Stimulated activated CD4-positive, alpha-beta T cell treated with anti-CD3 and anti-CD28 coated beads, Interleukin-2, amount 100 ng/mL, for 48 hours (primary cell): ENCODE measurements around the gene SIK1.
"Not testable (repeated sequence)": the region's sequence is repeated elsewhere in the genome, so short reads cannot be mapped to it uniquely, and the experiment has no call there.

Experiments used
- DNase-seq, 2 donors: peaks; one replicate each; pipeline ENCODE4 v3.0.0-alpha.2; 2020

Gene SIK1

DNA sequence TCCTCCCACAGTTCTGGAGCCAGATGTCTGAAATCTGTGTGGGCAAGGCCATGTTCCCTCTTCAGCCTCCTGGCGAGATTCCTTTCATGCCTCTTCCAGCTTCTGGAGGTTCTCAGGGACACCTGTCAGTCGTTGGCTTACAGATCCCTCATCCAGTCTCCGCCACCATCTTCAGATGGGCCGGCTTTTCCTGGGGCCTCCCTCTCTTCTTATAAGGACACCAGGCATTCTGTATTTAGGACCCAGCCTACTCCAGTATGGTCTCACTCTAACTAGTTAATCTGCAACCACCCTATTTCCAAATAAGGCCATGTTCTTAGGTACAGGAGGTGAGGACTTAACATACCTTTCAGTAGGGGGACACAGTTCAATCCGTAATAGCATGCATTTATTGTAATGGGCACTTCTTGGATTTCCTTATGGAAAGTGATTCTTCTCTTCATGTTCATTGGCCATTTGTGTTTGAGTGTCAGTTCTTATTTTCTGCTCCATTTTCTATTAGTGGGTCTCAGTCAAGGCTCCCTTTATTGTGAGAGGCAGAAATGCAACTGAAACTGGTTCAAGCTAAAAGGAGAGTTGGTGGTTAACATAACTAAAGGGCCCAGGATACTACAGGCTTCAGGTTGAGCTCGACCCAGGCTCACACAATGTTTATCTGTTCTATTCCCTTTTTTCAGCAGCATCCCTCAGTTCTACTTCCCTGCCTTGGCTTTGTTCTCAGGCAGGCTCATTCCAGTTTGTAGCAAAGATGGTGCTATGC, 12.6 kb upstream of the SIK1 start:
- not testable (repeated sequence) for DNase-seq

DNA sequence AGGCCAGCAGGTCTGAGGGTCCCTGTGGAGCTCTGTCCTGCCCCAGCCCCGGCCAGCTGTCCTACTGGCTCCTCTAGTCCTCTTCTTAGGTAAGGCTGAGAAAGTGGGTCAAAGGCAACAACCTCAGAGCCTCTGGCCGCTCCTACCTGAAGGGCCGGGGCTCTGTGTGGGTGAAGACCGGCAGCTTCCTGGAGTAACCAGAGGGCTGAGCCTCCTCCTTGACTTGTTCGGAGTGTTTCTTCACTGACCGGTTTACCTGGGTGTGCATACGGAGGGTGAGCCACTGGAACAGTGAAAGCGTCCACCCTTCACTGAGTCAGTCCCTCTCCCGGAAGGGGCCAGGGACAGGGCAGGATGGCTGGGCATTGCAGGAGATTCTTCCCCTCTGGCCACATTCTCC, 9.3 kb upstream of the SIK1 start:
- DNase-seq: not testable (repeated sequence)

DNA sequence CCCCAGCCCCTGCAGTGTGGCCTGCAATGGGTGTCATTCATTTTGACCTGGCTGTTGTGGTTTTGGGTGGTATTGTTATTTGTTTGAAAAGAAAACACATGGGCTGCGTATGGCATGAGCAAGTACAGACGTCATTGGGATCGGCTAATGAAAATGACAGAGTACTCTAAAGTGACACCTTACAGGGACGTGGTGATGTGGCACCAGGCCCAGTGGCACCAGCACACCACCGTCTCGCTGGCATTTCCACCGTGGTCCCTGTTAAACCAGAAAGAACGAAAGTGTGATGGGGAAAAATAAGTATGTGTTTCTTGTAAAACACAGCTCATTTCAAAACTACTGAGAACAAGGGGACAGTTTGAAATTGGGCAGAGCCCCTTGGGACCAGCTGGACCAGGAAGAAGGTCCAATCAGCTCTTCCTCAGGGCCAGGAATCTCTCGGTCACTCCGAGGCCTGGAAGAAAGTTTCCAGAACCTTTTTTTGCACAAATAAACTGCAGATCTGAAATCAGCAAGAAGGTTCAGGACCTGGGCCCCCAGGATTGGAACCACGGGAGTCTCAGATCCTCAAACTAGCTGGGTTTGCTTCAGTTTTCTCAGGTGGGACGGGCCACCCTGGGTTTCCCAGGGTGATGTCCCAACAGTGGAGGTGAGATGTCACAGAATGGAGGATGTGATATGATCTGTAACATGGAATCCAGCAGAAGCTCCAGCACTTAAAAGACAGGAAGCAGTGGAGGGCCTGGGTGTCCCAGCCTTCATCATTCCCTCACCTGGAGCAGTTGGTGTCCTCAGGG, 6.6 kb upstream of the SIK1 start:
- not testable (repeated sequence) for DNase-seq

DNA sequence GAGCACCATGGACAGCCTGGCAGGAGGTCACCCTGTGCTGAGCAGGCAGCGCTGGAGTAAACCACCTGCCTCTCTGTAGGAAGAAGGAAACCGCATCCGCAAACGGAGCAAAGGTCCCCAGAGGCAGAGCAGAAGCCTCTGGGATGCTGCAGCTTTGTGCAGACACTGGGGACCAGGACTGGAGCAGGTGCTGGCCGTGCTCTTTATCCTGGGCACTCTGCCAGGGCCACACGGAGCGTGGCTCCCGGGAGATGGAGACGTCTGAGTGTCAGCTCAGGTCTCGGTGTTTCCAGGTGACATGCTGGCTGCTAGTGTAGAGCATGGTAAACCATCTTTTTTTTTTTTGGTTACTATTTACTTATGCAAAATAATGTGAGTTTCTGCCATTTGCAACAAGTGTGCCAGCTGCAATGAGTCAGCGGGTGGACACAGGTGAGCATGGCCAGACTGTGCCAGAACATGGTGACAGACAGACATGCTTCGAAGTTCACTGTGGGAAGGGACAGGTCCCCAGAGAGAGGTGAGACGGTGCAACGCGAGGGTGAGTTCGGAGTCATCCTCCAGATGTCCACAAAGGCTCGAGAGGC, 4.0 kb upstream of the SIK1 start:
- DNase-seq: not testable (repeated sequence)

DNA sequence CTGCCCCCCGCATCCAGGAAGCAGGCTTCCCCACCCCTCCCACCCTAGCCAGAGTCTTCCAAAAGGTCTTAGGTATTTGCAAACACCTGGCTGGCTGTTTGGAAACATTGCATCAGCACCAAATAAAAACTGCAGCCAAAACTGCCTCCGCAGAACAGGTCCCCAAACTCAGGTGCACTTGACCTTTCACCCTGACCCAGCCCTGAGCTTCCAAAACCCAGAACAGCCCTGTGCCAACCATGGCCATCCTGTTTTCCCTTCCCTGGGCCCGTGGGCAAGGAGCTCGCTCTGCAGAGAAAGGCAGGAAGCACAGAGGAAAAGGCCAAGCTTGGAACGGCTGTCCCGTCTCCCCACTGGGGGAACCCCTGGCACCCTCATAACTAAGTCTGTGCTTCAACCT, 2.0 kb upstream of the SIK1 start:
- DNase-seq: not testable (repeated sequence)

DNA sequence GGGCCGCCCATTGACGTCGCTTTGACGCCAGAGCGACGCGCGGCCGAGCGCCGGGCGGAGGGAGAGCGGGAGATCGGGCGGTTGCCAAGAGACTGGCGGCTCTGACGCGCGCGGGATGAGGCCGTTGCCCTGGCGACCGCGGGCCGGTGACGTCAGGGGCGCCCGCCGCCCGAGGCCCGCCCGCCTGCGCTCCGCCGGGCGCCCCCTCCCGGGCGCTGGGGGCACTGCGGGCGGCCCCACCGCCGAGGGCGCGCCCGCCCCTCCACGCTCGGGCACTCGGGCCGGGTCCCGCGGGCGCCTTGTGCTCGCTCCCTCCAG, 270 bp upstream of the SIK1 start:
- DNase-seq: not testable (repeated sequence)

DNA sequence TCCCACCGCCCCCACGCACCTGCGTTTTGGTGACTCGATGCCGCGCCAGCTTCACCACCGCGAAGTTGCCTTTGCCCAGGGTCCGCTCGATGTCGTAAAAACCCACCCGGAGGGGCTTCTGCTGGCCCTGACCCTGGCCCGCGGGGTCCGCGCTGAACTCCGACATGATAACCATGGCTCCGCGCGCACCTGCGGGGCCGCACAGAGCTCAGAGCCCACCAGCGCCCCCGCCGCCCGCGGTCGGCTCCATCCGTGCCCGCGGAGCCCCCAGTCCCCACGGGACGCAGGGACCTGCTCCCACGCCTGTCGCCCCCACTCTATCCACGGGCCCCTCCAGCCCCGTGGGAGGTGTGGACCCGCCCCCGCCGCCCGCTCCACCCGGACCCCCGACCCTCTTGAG, 927 bp downstream of the SIK1 start:
- DNase-seq: not testable (repeated sequence)

DNA sequence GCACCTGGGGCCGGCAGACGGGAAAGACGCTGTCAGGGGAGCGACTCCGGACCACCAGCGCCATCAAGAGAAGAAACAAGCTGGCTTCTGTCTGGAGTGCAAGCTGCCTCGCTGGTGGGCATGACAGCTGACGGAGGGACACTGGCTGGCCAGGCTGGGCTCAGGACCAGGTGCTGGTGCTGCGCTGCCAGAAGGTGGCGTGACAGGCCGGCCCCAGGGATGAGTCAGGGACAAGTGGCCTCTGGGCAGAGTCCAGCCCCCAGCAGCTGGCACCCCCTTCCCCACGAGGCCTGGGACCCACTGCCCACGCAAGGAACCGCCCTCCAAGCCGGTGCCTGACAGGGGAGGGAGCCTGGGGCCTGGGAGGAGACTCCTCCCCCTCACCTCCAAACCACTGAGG, 7.5 kb downstream of the SIK1 start:
- not testable (repeated sequence) for DNase-seq

DNA sequence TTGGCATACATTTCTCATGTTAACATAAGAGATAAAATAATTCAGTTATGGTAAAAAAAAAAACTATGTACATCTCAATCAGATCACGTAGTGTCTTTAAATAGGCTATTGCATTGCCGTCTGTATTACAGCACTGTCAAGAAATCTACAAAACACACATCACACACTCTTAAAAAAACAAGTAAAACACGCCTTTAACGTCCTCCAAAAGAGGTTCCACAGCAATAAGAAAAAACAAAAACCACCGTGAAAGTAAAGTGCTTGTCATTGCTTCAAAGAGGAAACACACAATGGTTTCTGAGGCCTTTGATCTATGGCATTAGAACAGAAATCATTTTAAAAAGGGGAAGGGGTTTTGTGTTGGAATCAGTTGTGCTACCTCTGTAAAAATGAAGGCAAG, 12.4 kb downstream of the SIK1 start:
- not testable (repeated sequence) for DNase-seq

DNA sequence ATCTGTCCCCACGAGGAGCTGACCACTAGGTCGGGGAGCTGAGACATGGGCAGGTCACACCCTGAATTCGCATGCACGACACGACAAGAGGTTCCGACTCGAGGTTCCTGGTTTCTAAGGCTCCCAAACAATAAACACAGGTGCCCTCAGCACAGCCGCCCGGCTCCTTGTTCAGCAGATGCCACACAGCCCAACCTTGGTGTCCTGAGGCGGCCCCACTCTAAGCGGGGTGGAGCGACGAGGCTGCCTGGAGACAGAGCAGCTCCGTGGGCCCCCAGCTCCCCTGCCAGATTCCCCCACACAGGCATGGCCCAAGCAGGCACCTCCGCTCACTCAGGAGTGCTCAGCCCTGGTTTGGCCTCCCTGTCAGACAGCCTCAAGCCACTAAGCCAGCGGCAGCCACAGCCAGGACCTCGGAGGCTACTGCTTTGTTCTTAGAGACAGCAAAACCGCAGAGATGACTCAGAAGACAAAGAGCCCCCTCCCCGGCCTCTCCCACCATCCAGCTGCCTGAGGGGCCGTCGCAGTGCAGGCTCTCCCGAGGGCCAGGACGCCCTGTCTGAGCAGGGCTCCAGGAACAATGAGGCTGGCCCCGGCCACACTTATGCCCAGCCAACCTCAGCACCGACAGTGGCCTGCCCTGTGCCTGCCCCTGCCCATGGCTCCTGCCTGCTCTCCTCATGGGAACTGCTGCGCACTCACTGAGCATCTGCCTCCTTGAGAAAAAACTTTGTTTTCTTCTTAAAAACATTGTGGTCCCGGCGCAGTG, 14.7 kb downstream of the SIK1 start:
- DNase-seq: not testable (repeated sequence)

DNA sequence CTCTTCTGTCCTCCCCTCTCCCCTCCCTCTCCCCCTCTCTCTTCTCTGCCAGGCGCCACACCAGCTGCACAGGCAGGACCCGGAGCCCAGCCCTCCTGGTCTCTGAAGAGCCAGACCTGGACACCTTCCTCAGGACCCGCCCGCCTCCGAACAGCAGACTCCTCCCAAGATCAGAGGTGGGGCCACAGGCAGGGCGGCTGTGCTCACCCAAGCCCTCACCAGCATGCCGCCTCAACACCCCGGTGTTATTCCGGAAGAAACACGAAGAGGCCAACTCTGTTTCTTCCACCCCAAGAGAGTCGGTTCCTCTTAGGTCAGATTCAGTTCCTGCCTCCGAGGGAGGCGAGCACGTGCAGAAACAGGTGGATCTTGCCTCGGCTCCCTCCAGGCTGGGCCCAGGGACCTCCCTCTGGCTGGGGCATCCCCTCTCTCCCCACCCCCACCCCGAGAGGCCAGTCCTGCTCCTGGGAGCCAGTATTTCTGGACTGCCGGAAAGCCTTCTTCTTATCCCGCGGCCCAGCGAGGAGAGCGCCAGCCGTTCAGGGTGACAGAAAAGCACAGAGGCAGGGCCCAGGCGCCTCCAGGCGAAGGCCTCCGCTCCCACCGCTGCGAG, 16.4 kb downstream of the SIK1 start:
- not testable (repeated sequence) for DNase-seq

DNA sequence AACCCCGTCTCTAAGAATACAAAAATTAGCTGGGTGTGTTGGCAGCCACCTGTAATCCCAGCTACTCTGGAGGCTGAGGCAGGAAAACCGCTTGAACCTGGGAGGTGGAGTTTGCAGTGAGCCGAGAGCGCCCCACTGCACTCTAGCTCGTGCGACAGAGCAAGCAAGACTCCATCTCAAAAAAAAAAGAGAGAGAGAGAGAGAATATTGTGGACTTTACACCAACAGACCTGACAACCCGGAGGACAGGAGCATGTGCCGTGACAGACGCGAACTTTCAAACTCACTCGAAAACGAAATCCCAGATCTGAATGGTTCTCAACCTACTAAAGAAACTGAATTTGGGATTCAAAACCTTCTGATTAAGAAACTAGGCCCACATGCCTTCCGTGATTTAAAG, 19.8 kb downstream of the SIK1 start:
- not testable (repeated sequence) for DNase-seq

DNA sequence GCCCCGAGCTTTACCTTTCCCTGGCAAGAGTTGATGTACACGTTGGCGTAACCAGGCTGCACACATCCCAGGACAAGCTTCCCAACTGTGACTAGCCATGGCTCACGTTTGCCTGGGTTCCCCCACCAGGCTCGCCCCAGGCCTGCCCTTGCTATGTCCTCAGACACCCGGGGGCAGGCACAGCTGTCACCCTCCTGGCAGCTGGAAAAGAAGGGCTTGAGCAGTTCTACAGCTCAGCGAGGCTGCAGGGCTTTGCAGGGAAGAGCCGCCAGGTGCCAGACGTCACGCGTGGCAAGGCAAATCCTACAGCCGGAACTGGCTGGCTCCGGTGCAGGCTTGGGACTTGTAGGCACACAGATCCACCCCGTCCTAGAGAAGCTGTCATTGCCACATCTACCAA, 22.5 kb downstream of the SIK1 start:
- DNase-seq: not testable (repeated sequence)

DNA sequence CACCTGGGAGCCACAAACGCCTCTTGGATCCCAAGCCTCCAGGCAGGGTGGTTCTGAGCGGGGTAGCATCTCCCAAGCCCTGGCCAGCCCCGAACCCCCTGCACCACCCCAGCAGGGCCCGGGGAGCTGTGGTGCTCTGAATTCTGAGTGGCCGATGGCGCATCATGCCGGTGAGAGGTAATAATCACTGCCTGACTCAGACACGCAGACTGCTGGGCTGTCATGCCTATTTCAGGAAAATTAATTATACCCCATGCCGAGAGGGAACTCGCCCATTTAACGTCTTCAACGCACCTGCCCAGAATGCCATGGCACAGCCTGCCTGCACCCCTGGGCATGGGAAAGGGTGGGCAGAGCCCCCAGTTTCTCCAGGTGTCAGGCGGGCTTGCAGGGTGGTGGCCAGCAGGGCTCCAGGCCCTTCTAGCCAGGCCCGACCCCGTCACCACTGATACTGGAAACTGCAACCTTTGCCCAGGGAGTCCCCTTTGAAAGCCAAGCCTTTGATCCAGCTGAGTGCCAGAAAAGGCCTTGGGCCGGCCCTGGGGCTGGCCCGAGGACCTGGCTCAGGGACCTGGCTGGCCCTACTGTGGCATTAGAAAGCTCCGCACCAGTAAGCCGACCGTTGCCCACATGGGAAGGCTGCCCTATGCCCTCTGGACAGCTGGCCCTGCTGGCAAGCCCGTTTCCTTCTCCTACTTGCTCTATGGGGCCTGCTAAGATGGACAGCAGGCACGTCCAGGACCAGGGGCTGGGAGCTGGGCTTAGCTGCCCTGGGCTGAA, 23.1 kb downstream of the SIK1 start:
- not testable (repeated sequence) for DNase-seq

DNA sequence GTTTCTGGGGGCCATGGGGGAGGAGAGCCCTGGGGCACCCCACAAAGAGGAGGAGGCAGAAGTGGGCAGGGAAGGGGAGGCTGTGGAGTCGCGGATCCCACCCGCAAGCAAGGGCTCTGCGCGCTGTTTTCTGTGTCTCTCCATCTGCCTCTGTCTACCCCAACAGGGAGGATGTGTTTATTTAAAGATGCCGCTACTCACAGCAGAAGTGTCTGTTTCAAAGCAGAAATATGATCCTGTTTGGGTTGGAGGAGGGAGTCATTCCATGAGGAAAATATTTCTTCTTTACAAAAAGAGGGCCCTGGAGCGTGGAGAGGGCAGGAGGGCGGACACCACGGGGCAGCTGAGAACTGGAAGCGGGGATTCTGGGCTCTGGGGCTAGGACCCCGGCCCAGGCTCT, 25.8 kb downstream of the SIK1 start:
- not testable (repeated sequence) for DNase-seq

DNA sequence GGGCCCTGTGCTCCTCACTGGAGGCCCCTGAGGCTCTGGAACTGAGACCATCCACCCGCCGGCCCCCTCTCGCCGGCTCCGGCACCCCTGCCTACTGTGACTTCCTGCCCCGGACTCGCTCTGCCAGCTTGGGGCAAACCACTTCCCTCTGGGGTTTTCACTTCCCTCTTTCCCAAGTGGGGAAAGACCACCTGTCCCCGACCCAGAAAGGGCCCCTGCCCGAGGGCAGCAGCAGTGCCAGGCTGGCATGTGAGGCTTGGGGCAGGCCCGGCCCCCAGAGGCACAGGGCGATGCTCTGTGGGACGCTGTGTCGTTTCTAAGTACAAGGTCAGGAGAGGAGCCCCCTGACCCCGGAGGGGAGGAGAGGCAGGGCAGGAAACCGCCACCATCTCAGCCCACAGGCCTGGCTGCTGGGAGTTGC, 27.3 kb downstream of the SIK1 start:
- not testable (repeated sequence) for DNase-seq

DNA sequence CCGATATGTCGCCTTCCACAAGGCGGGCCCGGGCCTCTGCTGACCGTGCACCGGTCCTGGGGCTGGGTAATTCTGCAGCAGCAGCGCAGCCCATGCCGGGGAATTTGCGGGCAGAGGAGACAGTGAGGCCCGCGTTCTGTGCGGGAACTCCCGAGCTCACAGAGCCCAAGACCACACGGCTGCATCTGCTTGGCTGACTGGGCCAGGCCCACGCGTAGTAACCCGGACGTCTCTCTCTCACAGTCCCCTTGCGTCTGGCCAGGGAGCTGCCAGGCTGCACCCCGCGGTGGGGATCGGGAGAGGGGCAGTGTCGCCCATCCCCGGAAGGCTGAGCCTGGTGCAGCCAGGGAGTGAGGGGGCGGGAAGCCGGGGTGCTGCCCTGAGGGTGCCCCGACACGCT, 27.8 kb downstream of the SIK1 start:
- DNase-seq: not testable (repeated sequence)

DNA sequence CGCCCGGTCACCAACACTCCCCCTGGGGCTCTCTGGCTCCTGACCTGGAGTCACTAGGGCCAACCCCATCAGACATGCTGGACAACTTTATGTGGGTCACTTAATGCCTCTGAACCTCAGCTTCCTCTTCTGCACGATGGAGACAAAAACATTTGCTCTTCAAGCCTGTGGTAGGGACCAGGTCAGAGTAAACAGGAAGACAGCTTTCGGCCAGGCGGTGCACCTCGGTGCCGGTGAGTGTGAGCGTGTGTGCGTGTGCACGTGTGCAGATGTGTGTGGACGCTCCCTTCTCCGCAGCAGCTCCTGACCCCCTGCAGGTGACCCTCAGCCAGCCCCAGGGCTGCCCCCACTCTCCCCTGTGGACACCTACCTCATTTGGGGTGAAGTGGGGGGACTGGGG, 28.4 kb downstream of the SIK1 start:
- DNase-seq: not testable (repeated sequence)

DNA sequence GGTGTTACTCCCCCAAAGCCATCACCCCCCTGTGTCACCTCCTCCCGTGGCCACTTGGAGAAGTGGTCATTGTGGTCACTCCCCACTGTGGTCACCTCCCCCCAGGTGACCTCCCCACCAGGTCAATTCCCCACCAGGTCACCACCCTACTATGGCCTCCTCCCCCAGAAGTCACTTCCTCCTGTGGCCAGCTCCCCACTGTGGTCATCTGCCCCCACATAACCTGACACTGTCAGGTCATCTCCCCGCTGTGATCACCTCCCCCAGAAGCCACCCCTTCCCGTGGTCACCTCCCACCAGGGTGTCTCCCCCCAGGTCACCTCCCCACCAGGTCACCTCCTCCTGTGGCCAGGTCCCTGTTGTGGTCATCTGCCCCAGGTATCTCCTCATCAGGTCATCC, 28.9 kb downstream of the SIK1 start:
- DNase-seq: not testable (repeated sequence)

DNA sequence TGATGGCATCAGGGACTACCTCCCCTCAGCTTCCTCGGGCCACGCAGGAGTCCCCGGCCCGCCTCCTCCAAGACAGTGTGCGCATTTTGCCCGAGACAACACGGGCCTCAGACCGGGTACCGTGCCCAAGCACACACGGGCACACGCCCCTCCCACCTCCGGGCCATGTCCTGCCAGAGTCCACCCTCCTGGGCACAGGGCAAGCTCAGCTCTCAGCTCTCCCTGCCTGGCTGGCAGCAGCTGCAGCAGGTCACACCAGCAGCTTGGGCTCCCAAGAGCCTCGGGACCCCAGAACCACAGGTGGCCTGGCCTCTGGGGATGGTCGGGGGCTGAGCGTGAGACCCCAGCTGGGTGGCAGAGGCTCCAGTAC, 29.5 kb downstream of the SIK1 start:
- not testable (repeated sequence) for DNase-seq

DNA sequence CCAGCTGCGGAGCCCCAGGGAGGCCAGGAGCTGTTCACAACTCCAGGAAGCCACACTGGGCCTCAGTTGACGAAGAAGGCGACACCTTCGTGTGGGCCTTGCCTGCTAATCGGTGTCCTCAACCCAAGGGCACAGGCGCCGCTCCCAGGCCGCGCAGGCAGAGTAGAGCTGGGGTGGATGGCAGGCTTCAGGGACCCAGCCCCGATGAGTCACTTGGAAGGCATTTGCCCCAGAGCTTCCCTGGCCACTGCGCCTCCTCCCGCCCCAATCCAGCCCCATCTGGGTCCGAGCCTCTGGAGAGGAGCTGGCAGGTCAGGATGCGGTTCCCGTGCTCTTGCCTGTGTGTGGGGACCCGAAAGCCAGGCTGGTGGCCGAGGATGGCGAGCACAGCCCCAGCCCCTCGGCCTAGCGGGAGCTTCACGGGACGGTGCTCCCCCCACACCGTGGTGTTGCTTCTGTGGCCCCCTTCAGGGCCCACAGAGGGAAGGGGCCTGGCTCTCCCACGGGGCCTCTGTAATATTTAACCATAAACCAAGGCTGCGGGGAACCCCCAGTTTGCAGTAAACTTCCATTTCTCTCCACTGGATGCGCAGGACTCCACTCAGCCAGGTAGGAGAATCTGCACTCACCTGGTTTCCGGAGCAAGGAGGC, 30.0 kb downstream of the SIK1 start:
- not testable (repeated sequence) for DNase-seq
